SU-DHL-6 (cell line): Measurements from ENCODE around the gene ARSB.

Experiments used
- H2AFZ ChIP-seq: fragments of 200-600 bp; sonication (generic); 2 replicates; pipeline ENCODE4 v1.6.1; 2014; ENCODE audit warnings: low read depth, mild to moderate bottlenecking, moderate library complexity, mixed read lengths, antibody characterized with exemption, low read length; ENCODE audit not compliant: severe bottlenecking
- H3F3A ChIP-seq: fragments of 200-600 bp; shearing (Covaris generic); 2 replicates; pipeline ENCODE4 v1.6.0; 2016; ENCODE audit warnings: antibody characterized with exemption, mild to moderate bottlenecking; ENCODE audit not compliant: insufficient read depth
- H3K27ac ChIP-seq: fragments of 200-600 bp; sonication (generic); 2 replicates; pipeline ENCODE4 v1.5.1; 2016; ENCODE audit warnings: low read depth, mild to moderate bottlenecking, low read length, moderate library complexity, mixed read lengths
- H3K27me3 ChIP-seq: fragments of 200-600 bp; sonication (generic), shearing (Covaris generic); 2 replicates; pipeline ENCODE4 v1.6.0; 2014; ENCODE audit warnings: mild to moderate bottlenecking, low read length
- H3K36me3 ChIP-seq: fragments of 200-600 bp; sonication (generic); 2 replicates; pipeline ENCODE4 v1.6.1; 2014; ENCODE audit warnings: mild to moderate bottlenecking, low read length, mixed read lengths
- H3K4me2 ChIP-seq: fragments of 300-600, 200-600 bp; shearing (Covaris generic), sonication (generic); 2 replicates; pipeline ENCODE4 v1.6.0; 2014; ENCODE audit warnings: low read length, low read depth, mild to moderate bottlenecking; ENCODE audit not compliant: poor library complexity, severe bottlenecking
- H3K4me3 ChIP-seq: fragments of 200-600 bp; sonication (generic); 2 replicates; pipeline ENCODE4 v1.5.1; 2014; ENCODE audit warnings: antibody characterized with exemption, low read length, mild to moderate bottlenecking, mixed read lengths; ENCODE audit not compliant: insufficient read depth, poor library complexity, severe bottlenecking
- H3K79me2 ChIP-seq: fragments of 200-600 bp; sonication (generic); 2 replicates; pipeline ENCODE4 v1.6.1; 2014; ENCODE audit warnings: mild to moderate bottlenecking, low read length, moderate library complexity; ENCODE audit not compliant: insufficient read depth
- H3K9ac ChIP-seq: fragments of 200-600 bp; sonication (generic); 2 replicates; pipeline ENCODE4 v1.7.0; 2014; ENCODE audit warnings: mild to moderate bottlenecking, low read length
- H3K9me2 ChIP-seq: fragments of 200-600 bp; sonication (generic); replicated peaks from 2 replicates; pipeline ENCODE4 v1.6.1; 2014; ENCODE audit warnings: low read length; ENCODE audit not compliant: insufficient read depth
- H3K9me3 ChIP-seq: fragments of 200-600 bp; sonication (generic); 2 replicates; pipeline ENCODE4 v1.6.1; 2014; ENCODE audit warnings: low read length, mixed read lengths; ENCODE audit not compliant: insufficient read depth
- H4K20me1 ChIP-seq: fragments of 200-600 bp; sonication (generic); 2 replicates; pipeline ENCODE4 v1.6.1; 2014; ENCODE audit warnings: low read depth, mild to moderate bottlenecking, antibody characterized with exemption, low read length, moderate library complexity, mixed read lengths
- CTCF ChIP-seq: fragments of 200-600 bp; sonication (generic); IDR thresholded peaks from one replicate; pipeline ENCODE4 v1.5.1; 2017; ENCODE audit warnings: antibody characterized with exemption, mild to moderate bottlenecking, low read length, moderate library complexity; ENCODE audit not compliant: insufficient read depth, poor library complexity, severe bottlenecking
- EZH2phosphoT487 ChIP-seq: fragments of 200-600 bp; sonication (generic), shearing (Covaris generic); conservative IDR thresholded peaks from 2 replicates; pipeline ENCODE4 v1.6.1; 2018; ENCODE audit warnings: mild to moderate bottlenecking, antibody characterized with exemption, low read length, moderate library complexity, mixed read lengths

ARSB gene

GRCh38 chr5:78810098-78810920 lies 174.8 kb downstream of the ARSB start:
- Histone ChIP-seq H4K20me1 (no peaks in the 10 kb centered on the region), H3K27ac (no peak overlapping the region)

GRCh38 chr5:78809444-78809843 lies 175.7 kb downstream of the ARSB start:
- TF ChIP-seq EZH2phosphoT487: no peak
- Histone ChIP-seq H2AFZ (no peak overlapping the region), H3K79me2 (no peaks in the 10 kb centered on the region), H3K9me3 (no peaks in the 10 kb centered on the region), H3K27ac (no peak overlapping the region), H3F3A (no peaks in the 10 kb centered on the region), H4K20me1 (no peaks in the 10 kb centered on the region), H3K9me2 (no peaks in the 10 kb centered on the region), H3K9ac (no peak overlapping the region), H3K36me3 (no peaks in the 10 kb centered on the region), H3K27me3 (no peaks in the 10 kb centered on the region), H3K4me2 (no peak overlapping the region), H3K4me3 (no peak overlapping the region)

More at GRCh38 chr5:78810098-78810920, 174.8 kb downstream of the ARSB start:
- H3K9me2 ChIP-seq: no peaks in the 10 kb centered on the region
- no peaks in the 10 kb centered on the region for H3K36me3 ChIP-seq
- no peaks in the 10 kb centered on the region for H3K79me2 ChIP-seq
- no peak overlapping the region for H3K4me3 ChIP-seq
- H3K4me2 ChIP-seq: no peak overlapping the region
- H3K27me3 ChIP-seq: no peaks in the 10 kb centered on the region
- no peaks in the 10 kb centered on the region for H3F3A ChIP-seq
- no peak overlapping the region for H2AFZ ChIP-seq
- no peak overlapping the region for H3K9ac ChIP-seq
- no peaks in the 10 kb centered on the region for H3K9me3 ChIP-seq
- TF ChIP-seq EZH2phosphoT487 (no peak), CTCF (no peak)

GRCh38 chr5:78808818-78809217 lies 176.3 kb downstream of the ARSB start:
- no peaks in the 10 kb centered on the region for H3K27me3 ChIP-seq
- no peaks in the 10 kb centered on the region for H4K20me1 ChIP-seq
- H3K79me2 ChIP-seq: no peaks in the 10 kb centered on the region
- TF ChIP-seq CTCF (no peak), EZH2phosphoT487 (no peak)
- H3K4me3 ChIP-seq: no peak overlapping the region
- no peak overlapping the region for H3K4me2 ChIP-seq
- H3K9me3 ChIP-seq: no peaks in the 10 kb centered on the region
- H3K36me3 ChIP-seq: no peaks in the 10 kb centered on the region
- no peaks in the 10 kb centered on the region for H3K9me2 ChIP-seq
- no peak overlapping the region for H3K27ac ChIP-seq
- H3K9ac ChIP-seq: no peak overlapping the region
- no peaks in the 10 kb centered on the region for H3F3A ChIP-seq
- H2AFZ ChIP-seq: no peak overlapping the region

- Histone ChIP-seq H3K79me2 (no peaks in the 10 kb centered on the region), H2AFZ (no peak overlapping the region), H3K27me3 (no peaks in the 10 kb centered on the region)
Measured at GRCh38 chr5:78808380-78808779, 176.7 kb downstream of the ARSB start.

More at GRCh38 chr5:78808380-78808779, 176.7 kb downstream of the ARSB start:
- Histone ChIP-seq H3K4me3 (no peak overlapping the region), H3F3A (no peaks in the 10 kb centered on the region), H4K20me1 (no peaks in the 10 kb centered on the region), H3K27ac (no peak overlapping the region), H3K4me2 (no peak overlapping the region), H3K36me3 (no peaks in the 10 kb centered on the region), H3K9ac (no peak overlapping the region), H3K9me3 (no peaks in the 10 kb centered on the region), H3K9me2 (no peaks in the 10 kb centered on the region)
- no peak for TF ChIP-seq EZH2phosphoT487
- TF ChIP-seq CTCF: no peak
